ENCODE results near the gene RNF13. TPM values are rescaled to one million over a fixed set of nuclear protein-coding genes. Genes with fewer than 3 reads are reported as not detected.

RNF13 gene
- total RNA-seq, 2 experiments from 2014 or later, result 39.1 to 44.1 TPM

DNA sequence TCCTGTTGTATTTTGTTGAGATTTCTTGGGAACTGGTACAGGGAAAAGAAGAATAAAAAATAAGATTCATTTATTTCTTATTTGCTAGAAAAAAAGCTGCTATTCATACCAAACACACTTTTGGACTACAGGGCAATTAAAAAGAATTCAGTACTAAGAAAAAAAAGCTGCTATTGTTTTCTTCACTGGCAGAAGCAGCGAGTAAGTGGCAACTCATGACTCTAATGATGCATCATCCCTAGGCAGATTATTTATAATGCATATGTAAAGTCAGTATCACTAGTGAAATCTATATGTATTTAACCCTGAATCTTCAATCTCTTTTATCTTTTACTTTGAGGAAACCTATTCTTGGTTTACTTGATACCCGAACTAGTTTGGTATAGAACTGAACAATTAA, 142.4 kb downstream of the RNF13 start:
- no peaks in the 10 kb centered on the region for H3K9me3 Mint-ChIP-seq
- Histone ChIP-seq H3K27me3 (ENCODE audit: control insufficient read depth in 1 of 2, insufficient read depth in 2 of 2, low read length in 2 of 2) (no peaks in the 10 kb centered on the region), H3K9me3 (ENCODE audit: control insufficient read depth in 1 of 2, insufficient read depth in 1 of 2, low read length in 2 of 2) (no peaks in the 10 kb centered on the region), H3K27ac (ENCODE audit: low read depth in 1 of 2, low read length in 2 of 2) (no peak overlapping the region), H3K4me1 (ENCODE audit: insufficient read depth, low read length) (no peaks in the 10 kb centered on the region), H3K36me3 (ENCODE audit: insufficient read depth, low read length) (peaks cover 4% of the 10 kb centered on the region), H3K4me3 (ENCODE audit: low read length) (no peak overlapping the region)
- POLR2A ChIA-PET, result interaction anchor here (1.0 kb wide), 1 partner anchor 13 kb away, joined by 3 read pairs; no protein-coding TSS in a partner anchor
- CTCF ChIA-PET, result no interaction called here
- DNase-seq (no peak), ATAC-seq (ENCODE audit: poor library complexity) (no peak)
- H3K27me3 Mint-ChIP-seq, result no peaks in the 10 kb centered on the region
- intact Hi-C loops (cut with DNase I, micrococcal nuclease), result no loop called here
- peaks cover 44% of the 10 kb centered on the region for H3K4me1 Mint-ChIP-seq (ENCODE audit: low read depth)
- TF ChIP-seq, protein P1, sequence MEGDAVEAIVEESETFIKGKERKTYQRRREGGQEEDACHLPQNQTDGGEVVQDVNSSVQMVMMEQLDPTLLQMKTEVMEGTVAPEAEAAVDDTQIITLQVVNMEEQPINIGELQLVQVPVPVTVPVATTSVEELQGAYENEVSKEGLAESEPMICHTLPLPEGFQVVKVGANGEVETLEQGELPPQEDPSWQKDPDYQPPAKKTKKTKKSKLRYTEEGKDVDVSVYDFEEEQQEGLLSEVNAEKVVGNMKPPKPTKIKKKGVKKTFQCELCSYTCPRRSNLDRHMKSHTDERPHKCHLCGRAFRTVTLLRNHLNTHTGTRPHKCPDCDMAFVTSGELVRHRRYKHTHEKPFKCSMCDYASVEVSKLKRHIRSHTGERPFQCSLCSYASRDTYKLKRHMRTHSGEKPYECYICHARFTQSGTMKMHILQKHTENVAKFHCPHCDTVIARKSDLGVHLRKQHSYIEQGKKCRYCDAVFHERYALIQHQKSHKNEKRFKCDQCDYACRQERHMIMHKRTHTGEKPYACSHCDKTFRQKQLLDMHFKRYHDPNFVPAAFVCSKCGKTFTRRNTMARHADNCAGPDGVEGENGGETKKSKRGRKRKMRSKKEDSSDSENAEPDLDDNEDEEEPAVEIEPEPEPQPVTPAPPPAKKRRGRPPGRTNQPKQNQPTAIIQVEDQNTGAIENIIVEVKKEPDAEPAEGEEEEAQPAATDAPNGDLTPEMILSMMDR (IDR thresholded peaks at IDR 0.05), result no peak
- no peak overlapping the region for H3K27ac Mint-ChIP-seq
- peaks cover 15% of the 10 kb centered on the region for H3K36me3 Mint-ChIP-seq (ENCODE audit: low read depth)
- no peak overlapping the region for H3K4me3 Mint-ChIP-seq

DNA sequence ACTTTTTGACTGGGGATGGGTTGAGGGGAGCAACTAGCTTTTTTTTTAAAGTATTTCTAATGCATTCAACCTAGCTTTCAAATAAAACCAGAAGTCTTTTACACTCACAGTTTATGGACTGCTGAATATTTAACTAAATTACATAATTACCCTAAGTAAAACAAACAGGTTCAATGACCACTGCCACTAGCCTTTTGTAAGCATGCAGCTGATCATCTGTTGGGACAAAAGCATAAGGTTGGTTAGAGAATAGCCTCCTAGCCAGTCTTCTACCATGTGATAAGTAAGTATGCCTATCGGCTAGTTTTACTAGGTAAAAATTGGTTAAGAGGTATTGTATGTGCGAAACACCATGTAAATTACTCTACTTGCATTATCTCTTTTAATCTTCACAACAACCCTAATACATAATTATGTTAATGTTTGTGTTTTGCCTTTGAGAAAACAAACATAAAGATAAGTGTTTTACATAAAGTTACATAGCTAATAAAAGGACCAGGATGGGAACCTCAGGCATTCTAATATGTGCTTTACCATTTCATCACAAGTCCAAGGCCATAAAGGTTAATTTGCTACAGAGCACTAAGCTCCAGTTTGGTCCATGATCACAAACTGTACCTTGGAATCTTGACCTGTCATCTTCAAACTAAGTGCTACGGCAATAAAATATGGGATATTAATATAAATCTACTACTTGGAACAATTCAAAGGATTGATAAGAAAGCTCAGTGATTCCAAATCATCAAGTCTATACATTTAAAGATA, 144.5 kb downstream of the RNF13 start:
- no peaks in the 10 kb centered on the region for H3K27me3 Mint-ChIP-seq
- POLR2A ChIA-PET, result interaction anchor here (1.0 to 1.4 kb wide), 2 partner anchors 9 to 13 kb away, joined by 3 read pairs; partner anchors contain the start of gene PFN2
- H3K36me3 Mint-ChIP-seq (ENCODE audit: low read depth), result no peaks in the 10 kb centered on the region
- H3K9me3 Mint-ChIP-seq, result no peaks in the 10 kb centered on the region
- Histone ChIP-seq H3K36me3 (ENCODE audit: insufficient read depth, low read length) (peaks cover 4% of the 10 kb centered on the region), H3K27me3 (ENCODE audit: control insufficient read depth in 1 of 2, insufficient read depth in 2 of 2, low read length in 2 of 2) (no peaks in the 10 kb centered on the region), H3K9me3 (ENCODE audit: control insufficient read depth in 1 of 2, insufficient read depth in 1 of 2, low read length in 2 of 2) (no peaks in the 10 kb centered on the region), H3K4me3 (ENCODE audit: low read length) (no peak overlapping the region), H3K27ac (ENCODE audit: low read depth in 1 of 2, low read length in 2 of 2) (no peak overlapping the region), H3K4me1 (ENCODE audit: insufficient read depth, low read length) (no peaks in the 10 kb centered on the region)
- peaks cover 31% of the 10 kb centered on the region for H3K4me1 Mint-ChIP-seq (ENCODE audit: low read depth)
- CTCF ChIA-PET, result interaction anchor here (1.2 kb wide), 1 partner anchor 20 kb away, joined by 3 read pairs; no protein-coding TSS in a partner anchor
- no peak overlapping the region for H3K4me3 Mint-ChIP-seq
- no peak for DNase-seq
- no peak overlapping the region for H3K27ac Mint-ChIP-seq
- TF ChIP-seq, protein P1 (IDR thresholded peaks at IDR 0.05), result no peak
- no peak for ATAC-seq (ENCODE audit: poor library complexity)
- intact Hi-C loops (cut with DNase I, micrococcal nuclease), result no loop called here

DNA sequence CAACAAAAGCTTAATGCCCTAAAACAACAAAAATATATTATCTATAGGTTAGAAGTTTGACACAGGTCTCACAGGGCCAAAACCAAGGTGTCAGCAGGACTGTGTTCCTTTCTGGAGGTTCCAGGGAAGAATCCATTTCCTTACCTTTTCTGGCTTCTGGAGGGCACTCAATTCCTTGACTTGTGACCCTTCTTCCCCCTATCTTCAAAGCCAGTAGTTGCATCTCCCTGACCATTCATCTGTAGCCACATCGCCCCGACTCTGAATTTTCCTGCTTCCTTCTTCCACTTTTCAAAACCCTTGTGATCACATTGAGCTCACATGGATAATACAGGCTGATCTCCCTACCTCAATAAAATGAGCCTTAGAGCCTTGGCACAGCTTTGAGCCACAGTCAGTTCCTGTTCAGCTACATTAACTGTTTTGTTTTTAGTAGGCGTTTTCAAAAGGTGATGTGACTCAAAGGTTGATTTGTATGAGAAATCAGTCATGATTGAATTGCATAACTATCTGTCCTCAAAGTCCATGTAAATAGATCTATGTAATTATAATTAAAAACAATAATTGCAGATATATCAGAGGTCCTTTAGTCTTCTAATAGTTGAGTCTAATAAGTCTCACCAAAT, 145.3 kb downstream of the RNF13 start:
- Histone ChIP-seq H3K4me3 (ENCODE audit: low read length) (no peak overlapping the region), H3K27ac (ENCODE audit: low read depth in 1 of 2, low read length in 2 of 2) (no peak overlapping the region), H3K27me3 (ENCODE audit: control insufficient read depth in 1 of 2, insufficient read depth in 2 of 2, low read length in 2 of 2) (no peaks in the 10 kb centered on the region), H3K4me1 (ENCODE audit: insufficient read depth, low read length) (no peaks in the 10 kb centered on the region), H3K36me3 (ENCODE audit: insufficient read depth, low read length) (peaks cover 4% of the 10 kb centered on the region), H3K9me3 (ENCODE audit: control insufficient read depth in 1 of 2, insufficient read depth in 1 of 2, low read length in 2 of 2) (no peaks in the 10 kb centered on the region)
- Mint-ChIP-seq H3K9me3 (no peaks in the 10 kb centered on the region), H3K36me3 (ENCODE audit: low read depth) (no peaks in the 10 kb centered on the region), H3K27me3 (no peaks in the 10 kb centered on the region), H3K4me1 (ENCODE audit: low read depth) (peaks cover 27% of the 10 kb centered on the region), H3K4me3 (no peak overlapping the region), H3K27ac (no peak overlapping the region)
- ChIA-PET POLR2A (interaction anchor here (1.0 to 1.4 kb wide), 2 partner anchors 8 to 13 kb away, joined by 3 read pairs; partner anchors contain the start of gene PFN2), CTCF (interaction anchor here (1.2 kb wide), 1 partner anchor 21 kb away, joined by 3 read pairs; no protein-coding TSS in a partner anchor)
- intact Hi-C loops (cut with DNase I, micrococcal nuclease), result no loop called here
- ATAC-seq (ENCODE audit: poor library complexity), result no peak
- no peak for DNase-seq
- TF ChIP-seq, protein P1 (IDR thresholded peaks at IDR 0.05), result no peak

All from CD4-positive, alpha-beta T cell (primary cell).